Epithelial cell of esophagus (primary cell): Measurements from ENCODE around the gene MAML3.

Experiments
- DNase-seq: peaks from one replicate; pipeline ENCODE4 v3.0.0; 2010; ENCODE audit warnings: low read depth
- H3K4me3 ChIP-seq: 2 replicates; pipeline ENCODE4 v1.5.1; 2011; ENCODE audit warnings: mild to moderate bottlenecking, low read length, control low read depth
- TF ChIP-seq, protein P1 (sequence below): IDR thresholded peaks from 2 replicates; pipeline ENCODE4 v1.5.1; 2011; ENCODE audit warnings: low read depth, mild to moderate bottlenecking, low read length, control low read depth, inconsistent platforms; ENCODE audit not compliant: insufficient read depth; ENCODE audit errors: missing control alignments

Gene MAML3

DNA sequence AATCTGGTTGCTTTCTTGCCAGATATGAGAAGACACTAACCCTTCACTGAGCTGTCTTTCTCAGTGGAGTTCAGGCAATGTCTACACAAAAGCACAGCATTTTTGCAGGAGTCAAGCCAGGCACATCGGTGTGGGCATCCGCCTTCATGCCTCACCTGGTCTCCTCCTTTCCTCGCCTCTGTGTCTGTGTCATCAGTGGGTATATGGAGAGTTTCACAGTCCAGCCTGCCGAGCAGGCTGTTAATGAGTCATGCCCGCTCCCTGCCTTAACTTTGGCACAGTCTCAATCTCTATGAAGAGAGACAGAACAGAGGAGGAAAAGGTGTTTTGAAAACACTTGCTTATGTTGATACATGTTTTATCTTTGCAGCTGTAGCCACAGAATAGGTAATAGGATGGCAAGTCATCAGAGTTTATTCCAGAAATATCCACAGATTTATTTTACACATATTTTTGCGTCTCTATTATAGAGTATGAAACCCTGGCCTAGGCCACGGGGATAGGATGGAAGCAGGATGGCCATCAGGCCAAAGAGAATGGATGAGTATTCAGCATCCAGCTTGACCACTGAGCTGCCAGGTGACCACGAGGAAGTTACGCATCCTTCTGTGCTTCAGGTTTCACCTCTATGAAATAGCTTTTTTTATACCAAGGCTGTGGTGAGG, 32.8 kb upstream of the MAML3 start:
- no peak overlapping the region for H3K4me3 ChIP-seq
- DNase-seq: peak; percentile 96
- TF ChIP-seq, protein P1, sequence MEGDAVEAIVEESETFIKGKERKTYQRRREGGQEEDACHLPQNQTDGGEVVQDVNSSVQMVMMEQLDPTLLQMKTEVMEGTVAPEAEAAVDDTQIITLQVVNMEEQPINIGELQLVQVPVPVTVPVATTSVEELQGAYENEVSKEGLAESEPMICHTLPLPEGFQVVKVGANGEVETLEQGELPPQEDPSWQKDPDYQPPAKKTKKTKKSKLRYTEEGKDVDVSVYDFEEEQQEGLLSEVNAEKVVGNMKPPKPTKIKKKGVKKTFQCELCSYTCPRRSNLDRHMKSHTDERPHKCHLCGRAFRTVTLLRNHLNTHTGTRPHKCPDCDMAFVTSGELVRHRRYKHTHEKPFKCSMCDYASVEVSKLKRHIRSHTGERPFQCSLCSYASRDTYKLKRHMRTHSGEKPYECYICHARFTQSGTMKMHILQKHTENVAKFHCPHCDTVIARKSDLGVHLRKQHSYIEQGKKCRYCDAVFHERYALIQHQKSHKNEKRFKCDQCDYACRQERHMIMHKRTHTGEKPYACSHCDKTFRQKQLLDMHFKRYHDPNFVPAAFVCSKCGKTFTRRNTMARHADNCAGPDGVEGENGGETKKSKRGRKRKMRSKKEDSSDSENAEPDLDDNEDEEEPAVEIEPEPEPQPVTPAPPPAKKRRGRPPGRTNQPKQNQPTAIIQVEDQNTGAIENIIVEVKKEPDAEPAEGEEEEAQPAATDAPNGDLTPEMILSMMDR: no peak

- no peak for DNase-seq
- H3K4me3 ChIP-seq: no peak overlapping the region
- TF ChIP-seq, protein P1: no peak
Observed at GRCh38 chr4:140186082-140186438, 32.1 kb upstream of the MAML3 start.

- no peak overlapping the region for H3K4me3 ChIP-seq
- DNase-seq: no peak
- TF ChIP-seq, protein P1: no peak
Observed at GRCh38 chr4:140185412-140186081, 31.6 kb upstream of the MAML3 start.

- TF ChIP-seq, protein P1: no peak
- no peak for DNase-seq
Observed at GRCh38 chr4:140183270-140183669, 29.3 kb upstream of the MAML3 start.

GRCh38 chr4:140180577-140180976, 26.6 kb upstream of the MAML3 start:
- TF ChIP-seq, protein P1: no peak
- no peak for DNase-seq
- H3K4me3 ChIP-seq: no peak overlapping the region

More at GRCh38 chr4:140183270-140183669, 29.3 kb upstream of the MAML3 start:
- H3K4me3 ChIP-seq: no peak overlapping the region

DNA sequence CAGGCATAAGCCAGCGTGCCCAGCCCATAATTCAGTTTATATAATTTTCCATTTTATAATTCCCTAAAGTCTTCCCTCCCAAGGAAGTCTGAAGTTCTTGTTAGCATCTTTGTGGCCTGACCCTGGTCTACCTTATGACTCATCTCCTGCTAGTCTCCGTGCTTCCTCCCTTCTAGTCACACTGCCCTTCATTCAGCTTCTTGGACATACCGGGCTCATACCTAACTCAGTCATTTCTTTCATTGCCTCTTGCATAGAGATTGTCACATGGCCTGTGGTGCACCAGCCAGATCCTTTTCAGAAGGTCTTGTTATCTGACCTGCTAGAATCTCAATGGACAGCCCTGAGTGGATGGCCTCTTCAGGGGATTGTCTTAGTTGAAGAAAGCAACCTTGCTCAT, 22.8 kb upstream of the MAML3 start:
- H3K4me3 ChIP-seq: no peak overlapping the region
- peak; percentile 42 for DNase-seq
- TF ChIP-seq, protein P1: no peak

GRCh38 chr4:140174543-140174942, 20.6 kb upstream of the MAML3 start:
- TF ChIP-seq, protein P1: no peak
- DNase-seq: peak; percentile 43
- no peak overlapping the region for H3K4me3 ChIP-seq
